Colonic mucosa (tissue), 4 donors: Measurements from ENCODE around the gene ASPG. TPM values are rescaled to one million over a fixed set of nuclear protein-coding genes. Genes with fewer than 3 reads are reported as not detected.
"Not testable (repeated sequence)": the region's sequence is repeated elsewhere in the genome, so short reads cannot be mapped to it uniquely, and the experiment has no call there.

Experiments used
- DNase-seq: peaks from one replicate; pipeline ENCODE4 v3.0.0-alpha.2; 2020
- H3K27ac ChIP-seq: fragments of 200-600 bp; one replicate; pipeline ENCODE4 v1.8.0; 2021
- H3K27me3 ChIP-seq: fragments of 200-600 bp; one replicate; pipeline ENCODE4 v1.8.0; 2021
- H3K36me3 ChIP-seq: fragments of 200-600 bp; one replicate; pipeline ENCODE4 v1.8.0; 2021
- H3K4me1 ChIP-seq: fragments of 200-600 bp; one replicate; pipeline ENCODE4 v1.8.0; 2021; ENCODE audit warnings: mild to moderate bottlenecking
- H3K4me3 ChIP-seq: fragments of 200-600 bp; one replicate; pipeline ENCODE4 v1.8.0; 2021
- H3K9ac ChIP-seq, 2 donors: one replicate each; pipeline ENCODE4 v1.7.0; 2013; ENCODE audit warnings: control low read depth in 2 of 2, low read depth in 2 of 2, low read length in 2 of 2
- H3K9me3 ChIP-seq: fragments of 200-600 bp; one replicate; pipeline ENCODE4 v1.8.0; 2021
- intact Hi-C: fragments of 100-400 bp; cut with DNase I; formaldehyde crosslinking; loops from one replicate; pipeline ENCODE4 v1.14.1; 2022
- total RNA-seq, 2 donors: library from RNA; stranded (reverse); fragmentation: NEBNext Ultra II Directional in 1 of 2; extraction: Animal tissue kit (Norgen Biotek cat#: 25700) in 1 of 2; gene quantifications; one replicate each; pipeline ENCODE4 v1.2.1, GENCODE V29; 2021
- TF ChIP-seq, protein P1 (sequence below): fragments of 200-600 bp; IDR thresholded peaks from one replicate; pipeline ENCODE4 v1.8.0; 2022; ENCODE audit warnings: antibody characterized with exemption, mild to moderate bottlenecking
- donor health status: healthy.
- donor health status: DM: no; HTN: no; CAD: no.
- donor health status: DM: no; HTN: no; CAD: no.

ASPG gene
- total RNA-seq, 2 donors from 2014 or later, result 1.4 to 7.5 TPM

DNA sequence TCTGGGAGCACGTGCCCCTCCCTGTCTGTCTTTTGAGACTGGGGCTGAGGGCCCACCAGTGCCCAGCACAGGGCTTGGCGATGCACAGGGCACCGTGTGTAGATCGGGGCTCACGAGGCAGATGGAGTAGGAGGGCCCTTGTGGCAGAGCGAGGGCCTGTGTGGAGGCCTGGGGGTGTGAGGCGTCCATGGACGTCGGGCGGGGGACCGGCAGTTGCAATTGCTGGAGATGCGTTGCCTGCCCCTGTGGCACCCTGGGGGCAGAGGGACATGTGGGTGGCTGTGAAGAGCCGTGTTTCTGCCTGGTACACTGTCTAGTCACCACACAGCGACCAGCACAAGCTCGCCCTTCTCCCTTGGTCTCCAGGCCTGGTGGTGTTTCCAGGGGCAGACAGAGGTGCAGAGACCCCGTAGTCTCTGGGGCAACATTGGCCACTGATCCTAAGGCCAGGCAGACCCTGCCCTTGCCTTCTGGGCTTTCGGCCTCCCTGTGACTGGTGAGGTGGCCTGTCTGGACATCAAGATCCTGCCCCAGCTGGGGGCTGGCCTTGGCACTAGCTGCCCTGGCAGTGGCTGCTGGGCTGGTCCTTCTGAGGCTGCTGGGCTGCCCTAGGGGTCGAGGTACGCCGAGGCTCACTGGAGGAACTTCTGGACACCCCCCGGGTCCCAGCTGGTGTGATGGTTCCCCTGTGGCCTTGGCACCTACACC lies 67.3 kb downstream of the ASPG start:
- no peak overlapping the region for H3K27ac ChIP-seq
- DNase-seq, result no peak
- intact Hi-C loops, result no loop called here

DNA sequence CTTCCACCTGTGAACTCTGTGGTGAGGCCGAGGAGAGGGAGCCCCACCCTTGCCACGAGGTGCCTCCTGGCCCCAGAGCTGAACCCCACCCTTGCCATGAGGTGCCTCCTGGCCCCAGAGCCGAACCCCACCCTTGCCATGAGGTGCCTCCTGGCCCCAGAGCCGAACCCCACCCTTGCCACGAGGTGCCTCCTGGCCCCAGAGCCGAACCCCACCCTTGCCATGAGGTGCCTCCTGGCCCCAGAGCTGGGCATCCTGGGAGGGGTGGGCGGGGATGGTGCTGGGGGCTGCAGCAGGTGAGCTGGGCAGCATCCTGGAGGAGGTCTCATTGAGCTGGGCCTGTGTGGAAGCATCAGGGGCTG lies 67.9 kb downstream of the ASPG start:
- H3K9me3 ChIP-seq, H3K27me3 ChIP-seq, H3K4me3 ChIP-seq, DNase-seq, H3K9ac ChIP-seq, H3K4me1 ChIP-seq, H3K36me3 ChIP-seq, H3K27ac ChIP-seq, intact Hi-C loops: not testable (repeated sequence)

More for the DNA sequence above, 67.3 kb downstream of the ASPG start:
- H3K9ac ChIP-seq, result no peak overlapping the region
- H3K4me3 ChIP-seq, result no peak overlapping the region
- H3K4me1 ChIP-seq, result no peaks in the 10 kb centered on the region
- H3K9me3 ChIP-seq, result no peaks in the 10 kb centered on the region
- no peaks in the 10 kb centered on the region for H3K27me3 ChIP-seq
- H3K36me3 ChIP-seq, result no peaks in the 10 kb centered on the region
- TF ChIP-seq, protein P1, sequence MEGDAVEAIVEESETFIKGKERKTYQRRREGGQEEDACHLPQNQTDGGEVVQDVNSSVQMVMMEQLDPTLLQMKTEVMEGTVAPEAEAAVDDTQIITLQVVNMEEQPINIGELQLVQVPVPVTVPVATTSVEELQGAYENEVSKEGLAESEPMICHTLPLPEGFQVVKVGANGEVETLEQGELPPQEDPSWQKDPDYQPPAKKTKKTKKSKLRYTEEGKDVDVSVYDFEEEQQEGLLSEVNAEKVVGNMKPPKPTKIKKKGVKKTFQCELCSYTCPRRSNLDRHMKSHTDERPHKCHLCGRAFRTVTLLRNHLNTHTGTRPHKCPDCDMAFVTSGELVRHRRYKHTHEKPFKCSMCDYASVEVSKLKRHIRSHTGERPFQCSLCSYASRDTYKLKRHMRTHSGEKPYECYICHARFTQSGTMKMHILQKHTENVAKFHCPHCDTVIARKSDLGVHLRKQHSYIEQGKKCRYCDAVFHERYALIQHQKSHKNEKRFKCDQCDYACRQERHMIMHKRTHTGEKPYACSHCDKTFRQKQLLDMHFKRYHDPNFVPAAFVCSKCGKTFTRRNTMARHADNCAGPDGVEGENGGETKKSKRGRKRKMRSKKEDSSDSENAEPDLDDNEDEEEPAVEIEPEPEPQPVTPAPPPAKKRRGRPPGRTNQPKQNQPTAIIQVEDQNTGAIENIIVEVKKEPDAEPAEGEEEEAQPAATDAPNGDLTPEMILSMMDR, result no peak

DNA sequence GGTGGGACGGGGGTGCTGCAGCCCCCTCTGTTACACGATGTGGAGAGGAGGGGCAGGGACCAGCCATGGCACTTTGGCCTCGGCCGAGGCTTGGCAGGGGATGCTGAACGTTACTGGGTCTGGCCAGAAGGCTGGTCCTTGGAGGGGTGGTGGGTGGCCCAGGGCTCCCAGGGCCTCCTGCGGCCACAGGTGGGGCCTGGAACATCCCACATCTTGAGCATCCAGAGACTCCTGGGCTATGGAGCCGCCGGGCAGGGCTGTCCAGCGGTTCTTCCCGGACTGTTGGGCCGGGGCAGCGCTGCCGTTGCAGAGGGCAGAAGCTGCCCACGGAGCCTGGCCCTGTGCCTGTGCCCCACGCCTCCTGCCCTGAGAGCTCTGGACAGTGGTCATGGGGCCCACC lies 68.7 kb downstream of the ASPG start:
- no peaks in the 10 kb centered on the region for H3K36me3 ChIP-seq
- TF ChIP-seq, protein P1, result no peak
- no peaks in the 10 kb centered on the region for H3K27me3 ChIP-seq
- intact Hi-C loops, result no loop called here
- no peak for DNase-seq
- H3K4me1 ChIP-seq, result no peaks in the 10 kb centered on the region
- H3K27ac ChIP-seq, result no peak overlapping the region
- no peaks in the 10 kb centered on the region for H3K9me3 ChIP-seq
- H3K4me3 ChIP-seq, result no peak overlapping the region
- H3K9ac ChIP-seq, result no peak overlapping the region

DNA sequence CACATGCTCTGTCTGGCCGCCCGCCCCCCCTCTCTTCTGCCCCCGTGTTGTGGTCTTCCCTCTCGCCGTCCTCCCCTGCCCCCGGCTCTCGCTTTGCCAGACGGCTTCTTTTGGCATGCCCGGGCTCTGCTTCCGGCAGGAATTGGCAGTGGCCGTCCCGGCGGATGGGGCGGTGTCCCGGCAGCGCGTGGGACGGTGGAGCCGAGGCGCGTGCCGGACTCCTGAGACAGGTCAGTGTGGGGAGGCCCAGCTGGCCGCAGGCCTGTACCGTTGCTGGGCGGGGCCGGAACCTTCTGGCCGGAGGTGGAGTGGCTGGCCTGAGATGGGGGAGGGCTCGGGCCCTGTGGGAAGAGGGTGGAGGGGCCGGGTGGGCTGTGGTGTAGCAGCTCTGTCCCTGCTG lies 70.0 kb downstream of the ASPG start:
- no peaks in the 10 kb centered on the region for H3K4me1 ChIP-seq
- H3K9me3 ChIP-seq, result no peaks in the 10 kb centered on the region
- intact Hi-C loops, result no loop called here
- no peak overlapping the region for H3K27ac ChIP-seq
- no peak overlapping the region for H3K4me3 ChIP-seq
- H3K27me3 ChIP-seq, result no peaks in the 10 kb centered on the region
- TF ChIP-seq, protein P1, result no peak
- H3K9ac ChIP-seq, result no peak overlapping the region
- no peak for DNase-seq
- H3K36me3 ChIP-seq, result no peaks in the 10 kb centered on the region

DNA sequence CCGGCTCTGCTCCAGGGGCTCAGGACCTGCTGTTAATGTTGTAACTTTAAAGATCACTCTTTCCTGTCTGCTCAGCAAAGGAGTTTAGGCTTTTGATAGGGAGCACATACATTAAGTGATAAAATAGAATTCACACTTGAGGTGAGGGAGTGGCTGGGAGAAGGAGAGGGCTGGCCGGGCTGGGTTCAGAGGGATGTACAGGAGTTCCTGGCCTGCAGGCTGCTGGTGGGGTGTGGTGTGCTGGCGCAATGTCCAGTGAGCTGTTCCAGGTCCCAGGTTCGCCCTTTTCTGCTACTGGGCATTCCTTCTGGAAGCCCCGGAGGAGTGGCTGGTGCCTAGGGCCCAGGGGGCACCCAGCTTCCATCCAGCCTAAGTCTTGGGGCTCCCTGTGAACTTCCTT lies 70.6 kb downstream of the ASPG start:
- Histone ChIP-seq H3K27me3 (no peaks in the 10 kb centered on the region), H3K36me3 (no peaks in the 10 kb centered on the region), H3K4me1 (no peaks in the 10 kb centered on the region), H3K9me3 (no peaks in the 10 kb centered on the region), H3K4me3 (no peak overlapping the region), H3K9ac (no peak overlapping the region), H3K27ac (no peak overlapping the region)
- DNase-seq, result no peak
- intact Hi-C loops, result no loop called here
- TF ChIP-seq, protein P1, result no peak

DNA sequence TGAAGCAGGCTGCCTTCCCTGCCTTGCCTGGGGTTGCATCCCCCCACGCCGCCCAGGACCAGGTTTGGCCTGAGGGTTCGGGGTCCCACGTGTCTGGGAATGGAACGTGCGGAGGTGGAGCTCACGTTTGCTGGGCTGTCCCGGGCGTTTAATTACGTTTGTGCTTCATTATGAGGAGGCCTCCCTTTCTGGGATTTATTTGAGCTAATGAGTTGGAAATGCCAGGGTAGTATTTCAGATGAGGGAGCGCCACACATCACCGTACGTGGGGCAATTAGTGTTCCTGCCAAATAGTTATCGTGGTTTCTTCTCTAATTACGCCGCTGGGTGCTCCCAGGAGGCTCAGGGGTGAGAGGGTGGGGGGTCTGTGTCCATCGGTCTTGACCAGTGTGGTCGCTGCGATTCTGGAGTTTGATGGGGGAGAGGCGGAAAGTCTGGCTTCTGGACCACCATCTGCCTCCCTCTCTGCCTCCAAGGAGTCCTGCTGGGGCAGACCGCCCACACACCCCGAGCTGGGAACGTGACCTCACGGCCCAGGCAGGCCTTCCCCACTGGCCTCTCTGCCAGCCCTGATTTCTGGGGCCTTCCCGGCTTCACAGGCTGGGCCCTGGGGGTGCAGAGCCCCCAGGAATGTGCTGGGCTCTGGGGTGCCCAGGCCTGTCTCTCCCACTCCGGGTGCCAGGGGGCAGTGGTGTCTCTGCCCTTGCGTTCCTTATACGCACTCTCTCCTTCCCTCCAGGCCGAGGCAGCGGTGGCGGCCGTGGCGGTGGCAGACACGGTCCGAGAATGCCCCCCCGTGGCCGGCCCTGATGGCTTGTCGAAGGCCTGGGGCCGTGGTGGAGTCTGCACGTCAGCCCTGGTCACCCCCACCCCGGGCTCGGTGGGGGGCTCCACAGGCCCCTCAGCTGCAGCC lies 71.8 kb downstream of the ASPG start:
- no peaks in the 10 kb centered on the region for H3K9me3 ChIP-seq
- TF ChIP-seq, protein P1, result no peak
- H3K27me3 ChIP-seq, result no peaks in the 10 kb centered on the region
- H3K4me1 ChIP-seq, result no peaks in the 10 kb centered on the region
- DNase-seq, result no peak
- no peak overlapping the region for H3K9ac ChIP-seq
- no peak overlapping the region for H3K27ac ChIP-seq
- intact Hi-C loops, result no loop called here
- H3K36me3 ChIP-seq, result no peaks in the 10 kb centered on the region
- H3K4me3 ChIP-seq, result no peak overlapping the region
